ENCODE results near the gene SLC7A9. TPM values are rescaled to one million over a fixed set of nuclear protein-coding genes. Genes with fewer than 3 reads are reported as not detected.

Gene SLC7A9
- total and polyA plus RNA-seq, 2 of the 13 experiments (the other 11 are each of a cell fraction or from before 2014, with no cell fraction given): 4.7 to 8.3 TPM

DNA sequence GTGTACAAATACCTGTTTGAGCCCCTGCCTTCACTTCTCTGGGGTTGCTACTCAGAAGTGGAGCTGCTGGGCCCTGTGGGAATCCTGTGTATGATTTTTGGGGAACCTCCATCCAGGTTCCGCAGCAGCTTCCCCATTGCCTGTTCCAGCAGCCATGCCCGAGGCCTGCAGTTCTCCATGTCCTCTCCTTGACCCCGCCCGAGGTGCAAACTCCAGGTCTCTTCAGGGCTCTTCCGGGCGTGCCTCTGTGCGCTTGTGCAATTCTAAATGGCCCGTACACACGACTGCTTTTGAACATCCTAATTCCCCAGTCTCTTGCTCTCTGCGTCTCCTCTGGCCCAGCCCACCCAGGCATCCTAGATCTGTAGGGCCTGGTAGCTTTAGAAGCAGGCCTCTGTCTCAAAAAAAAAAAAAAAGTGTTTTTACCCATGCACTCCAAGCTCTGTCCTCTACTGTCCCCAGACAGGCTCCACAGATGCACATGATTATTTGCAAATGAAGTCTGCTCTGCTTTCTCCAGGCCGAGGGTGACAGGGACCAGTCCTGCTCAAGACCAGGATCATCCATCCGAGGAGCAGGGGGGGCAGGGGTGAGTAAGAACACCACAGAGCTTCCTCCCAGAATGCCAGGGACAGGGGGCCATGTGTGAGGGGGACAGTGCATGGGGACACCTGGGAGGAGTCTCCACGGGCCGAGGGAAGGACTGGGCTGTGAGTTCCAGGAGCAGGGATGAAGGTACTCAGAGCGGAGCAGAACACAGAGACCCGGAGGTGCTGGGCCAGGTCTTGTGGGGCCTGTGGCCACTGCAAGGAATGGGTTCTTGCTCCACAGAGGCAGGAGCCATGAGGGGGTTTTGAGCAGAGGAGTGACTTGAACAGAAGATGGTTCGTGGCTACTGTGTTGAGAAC, 51.7 kb downstream of the SLC7A9 start (continued):
- TF ChIP-seq PHF8 (CRISPR knock-in tag; IDR thresholded peaks at IDR 0.05): no peak
- TF ChIP-seq, protein P1, sequence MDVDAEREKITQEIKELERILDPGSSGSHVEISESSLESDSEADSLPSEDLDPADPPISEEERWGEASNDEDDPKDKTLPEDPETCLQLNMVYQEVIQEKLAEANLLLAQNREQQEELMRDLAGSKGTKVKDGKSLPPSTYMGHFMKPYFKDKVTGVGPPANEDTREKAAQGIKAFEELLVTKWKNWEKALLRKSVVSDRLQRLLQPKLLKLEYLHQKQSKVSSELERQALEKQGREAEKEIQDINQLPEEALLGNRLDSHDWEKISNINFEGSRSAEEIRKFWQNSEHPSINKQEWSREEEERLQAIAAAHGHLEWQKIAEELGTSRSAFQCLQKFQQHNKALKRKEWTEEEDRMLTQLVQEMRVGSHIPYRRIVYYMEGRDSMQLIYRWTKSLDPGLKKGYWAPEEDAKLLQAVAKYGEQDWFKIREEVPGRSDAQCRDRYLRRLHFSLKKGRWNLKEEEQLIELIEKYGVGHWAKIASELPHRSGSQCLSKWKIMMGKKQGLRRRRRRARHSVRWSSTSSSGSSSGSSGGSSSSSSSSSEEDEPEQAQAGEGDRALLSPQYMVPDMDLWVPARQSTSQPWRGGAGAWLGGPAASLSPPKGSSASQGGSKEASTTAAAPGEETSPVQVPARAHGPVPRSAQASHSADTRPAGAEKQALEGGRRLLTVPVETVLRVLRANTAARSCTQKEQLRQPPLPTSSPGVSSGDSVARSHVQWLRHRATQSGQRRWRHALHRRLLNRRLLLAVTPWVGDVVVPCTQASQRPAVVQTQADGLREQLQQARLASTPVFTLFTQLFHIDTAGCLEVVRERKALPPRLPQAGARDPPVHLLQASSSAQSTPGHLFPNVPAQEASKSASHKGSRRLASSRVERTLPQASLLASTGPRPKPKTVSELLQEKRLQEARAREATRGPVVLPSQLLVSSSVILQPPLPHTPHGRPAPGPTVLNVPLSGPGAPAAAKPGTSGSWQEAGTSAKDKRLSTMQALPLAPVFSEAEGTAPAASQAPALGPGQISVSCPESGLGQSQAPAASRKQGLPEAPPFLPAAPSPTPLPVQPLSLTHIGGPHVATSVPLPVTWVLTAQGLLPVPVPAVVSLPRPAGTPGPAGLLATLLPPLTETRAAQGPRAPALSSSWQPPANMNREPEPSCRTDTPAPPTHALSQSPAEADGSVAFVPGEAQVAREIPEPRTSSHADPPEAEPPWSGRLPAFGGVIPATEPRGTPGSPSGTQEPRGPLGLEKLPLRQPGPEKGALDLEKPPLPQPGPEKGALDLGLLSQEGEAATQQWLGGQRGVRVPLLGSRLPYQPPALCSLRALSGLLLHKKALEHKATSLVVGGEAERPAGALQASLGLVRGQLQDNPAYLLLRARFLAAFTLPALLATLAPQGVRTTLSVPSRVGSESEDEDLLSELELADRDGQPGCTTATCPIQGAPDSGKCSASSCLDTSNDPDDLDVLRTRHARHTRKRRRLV (CRISPR knock-in tag; IDR thresholded peaks at IDR 0.05): no peak
- TF ChIP-seq EED (CRISPR knock-in tag; IDR thresholded peaks at IDR 0.05): no peak
- peak; percentile 44 for TF ChIP-seq BCL6 (CRISPR knock-in tag; IDR thresholded peaks at IDR 0.05)
- TF ChIP-seq ZNF589 (CRISPR knock-in tag; conservative IDR thresholded peaks at IDR 0.05): no peak
- TF ChIP-seq MAFF (IDR thresholded peaks at IDR 0.05; ENCODE audit: low read depth, low read length): no peak
- peak; percentile 31; the same call in 1 of the 2 replicates for TF ChIP-seq GABPB1 (CRISPR knock-in tag; IDR thresholded peaks at IDR 0.05)
- peak; percentile 54; the same call in 1 of the 2 replicates for TF ChIP-seq PHF21A (CRISPR knock-in tag; IDR thresholded peaks at IDR 0.05)
- TF ChIP-seq NR2F2 (IDR thresholded peaks at IDR 0.05; ENCODE audit: borderline replicate concordance, low read depth): peak; percentile 21; the same call in 1 of the 2 replicates
- TF ChIP-seq, protein P2, sequence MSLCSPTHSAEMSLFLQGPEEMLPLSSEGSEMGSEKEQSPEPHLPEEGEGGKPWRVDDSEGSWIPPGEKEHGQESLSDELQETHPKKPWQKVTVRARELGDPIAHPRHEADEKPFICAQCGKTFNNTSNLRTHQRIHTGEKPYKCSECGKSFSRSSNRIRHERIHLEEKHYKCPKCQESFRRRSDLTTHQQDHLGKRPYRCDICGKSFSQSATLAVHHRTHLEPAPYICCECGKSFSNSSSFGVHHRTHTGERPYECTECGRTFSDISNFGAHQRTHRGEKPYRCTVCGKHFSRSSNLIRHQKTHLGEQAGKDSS (CRISPR knock-in tag; IDR thresholded peaks at IDR 0.05; ENCODE audit: borderline replicate concordance, low read depth): no peak; the same call in 1 of the 2 replicates
- TF ChIP-seq FLYWCH1 (CRISPR knock-in tag; IDR thresholded peaks at IDR 0.05): no peak
- peak; percentile 98 for TF ChIP-seq RARA (CRISPR knock-in tag; IDR thresholded peaks at IDR 0.05)
- peak; percentile 48; the same call in 1 of the 2 replicates for TF ChIP-seq ARID5B (CRISPR knock-in tag; IDR thresholded peaks at IDR 0.05)
- no peak for TF ChIP-seq ZNF724P (CRISPR knock-in tag; IDR thresholded peaks at IDR 0.05; ENCODE audit: borderline replicate concordance)
- 0 out of 2 replicates have a peak, but pooled peaks have one; percentile 2 for TF ChIP-seq ARNTL (CRISPR knock-in tag; IDR thresholded peaks at IDR 0.05)
- peak; percentile 42; the same call in 1 of the 2 replicates for TF ChIP-seq NR2F6 (IDR thresholded peaks at IDR 0.05)
- peak; percentile 45; the same call in 1 of the 2 replicates for TF ChIP-seq NR2F6 (CRISPR knock-in tag; IDR thresholded peaks at IDR 0.05)
- no peak for TF ChIP-seq TMF1 (CRISPR knock-in tag; IDR thresholded peaks at IDR 0.05; ENCODE audit: low read depth)
- no peak for TF ChIP-seq ZBTB7A (CRISPR knock-in tag; IDR thresholded peaks at IDR 0.05)
- TF ChIP-seq SKI (IDR thresholded peaks at IDR 0.05; ENCODE audit: partially characterized antibody): peak; percentile 31
- no peak for TF ChIP-seq AGO1 (IDR thresholded peaks at IDR 0.05; ENCODE audit: low read depth, low read length, poor library complexity, severe bottlenecking)
